ENCODE data around the gene HOXA10. TPM values are rescaled to one million over a fixed set of nuclear protein-coding genes. Genes with fewer than 3 reads are reported as not detected.

Gene HOXA10
- total RNA-seq, 2 donors from 2014 or later = not detected

DNA sequence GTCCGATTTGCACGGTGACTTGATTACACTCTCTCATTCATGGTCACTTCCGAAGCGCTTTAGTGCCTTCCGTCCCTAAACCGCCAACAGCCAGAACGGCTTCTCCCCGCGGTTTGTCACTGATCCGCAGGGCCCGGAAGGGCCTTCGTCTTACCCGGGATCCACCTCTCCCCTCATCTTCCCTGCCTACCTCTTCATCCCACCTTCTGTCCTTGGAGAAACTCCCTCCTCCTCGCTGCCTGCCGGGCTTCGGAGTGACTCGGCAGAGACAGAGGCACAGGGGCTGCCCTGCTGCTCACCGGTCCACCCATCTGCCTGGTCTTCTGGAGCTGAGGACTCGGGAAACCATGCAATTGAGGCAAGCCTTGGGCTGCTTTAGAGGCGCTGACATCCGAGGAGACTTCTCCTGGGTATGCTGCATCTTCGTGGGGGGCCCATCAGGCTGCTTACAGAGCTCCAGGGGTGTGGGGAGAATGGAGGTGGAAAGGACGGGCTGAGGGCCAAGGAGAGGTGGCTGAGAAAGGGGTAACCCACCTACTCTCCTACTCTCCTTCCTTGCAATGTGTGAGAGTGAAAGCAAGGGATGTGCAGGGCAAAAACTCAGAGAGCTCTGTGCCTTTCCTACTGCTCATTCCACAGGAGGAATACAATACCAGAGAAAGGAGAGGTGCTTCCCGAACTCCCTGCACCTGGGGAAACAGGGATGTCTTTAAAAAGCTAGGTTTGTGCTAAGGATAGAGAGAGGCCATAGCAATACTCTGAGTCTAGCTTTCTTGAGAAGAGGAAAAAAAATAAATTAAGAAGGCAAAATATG lies 11.9 kb upstream of the HOXA10 start:
- TF ChIP-seq, protein P1, sequence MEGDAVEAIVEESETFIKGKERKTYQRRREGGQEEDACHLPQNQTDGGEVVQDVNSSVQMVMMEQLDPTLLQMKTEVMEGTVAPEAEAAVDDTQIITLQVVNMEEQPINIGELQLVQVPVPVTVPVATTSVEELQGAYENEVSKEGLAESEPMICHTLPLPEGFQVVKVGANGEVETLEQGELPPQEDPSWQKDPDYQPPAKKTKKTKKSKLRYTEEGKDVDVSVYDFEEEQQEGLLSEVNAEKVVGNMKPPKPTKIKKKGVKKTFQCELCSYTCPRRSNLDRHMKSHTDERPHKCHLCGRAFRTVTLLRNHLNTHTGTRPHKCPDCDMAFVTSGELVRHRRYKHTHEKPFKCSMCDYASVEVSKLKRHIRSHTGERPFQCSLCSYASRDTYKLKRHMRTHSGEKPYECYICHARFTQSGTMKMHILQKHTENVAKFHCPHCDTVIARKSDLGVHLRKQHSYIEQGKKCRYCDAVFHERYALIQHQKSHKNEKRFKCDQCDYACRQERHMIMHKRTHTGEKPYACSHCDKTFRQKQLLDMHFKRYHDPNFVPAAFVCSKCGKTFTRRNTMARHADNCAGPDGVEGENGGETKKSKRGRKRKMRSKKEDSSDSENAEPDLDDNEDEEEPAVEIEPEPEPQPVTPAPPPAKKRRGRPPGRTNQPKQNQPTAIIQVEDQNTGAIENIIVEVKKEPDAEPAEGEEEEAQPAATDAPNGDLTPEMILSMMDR (conservative IDR thresholded peaks at IDR 0.05) = no peak
- H3K9ac ChIP-seq (ENCODE audit: extremely low read depth, low read length, poor library complexity, severe bottlenecking) = no peak overlapping the region
- Mint-ChIP-seq H3K4me1 (peaks cover 17% of the 10 kb centered on the region), H3K9me3 (no peaks in the 10 kb centered on the region), H3K36me3 (ENCODE audit: low read depth) (no peaks in the 10 kb centered on the region), H3K27ac (no peak overlapping the region), H3K4me3 (peak overlapping the region; percentile 7), H3K27me3 (ENCODE audit: insufficient read depth) (peaks cover 100% of the 10 kb centered on the region)
- H3K4me1 ChIP-seq (ENCODE audit: control insufficient read depth, insufficient read depth, low read length) = peaks cover 9% of the 10 kb centered on the region
- no peaks in the 10 kb centered on the region for H3K9me3 ChIP-seq (ENCODE audit: control insufficient read depth, low read length)
- peaks cover 100% of the 10 kb centered on the region for H3K27me3 ChIP-seq (ENCODE audit: control insufficient read depth, insufficient read depth, low read length, poor library complexity, severe bottlenecking)
- WGBS, 2 experiments (ENCODE audit: insufficient coverage in 1 of 2, insufficient read length in 1 of 2) = 0 to 6% methylated on average over 5 to 23 of the region's 24 CpGs
- DNase-seq = peak; percentile 71
- H3K36me3 ChIP-seq (ENCODE audit: control insufficient read depth, insufficient read depth, low read length) = no peaks in the 10 kb centered on the region
- no peak overlapping the region for H3K27ac ChIP-seq (ENCODE audit: low read depth, low read length)
- no peak overlapping the region for H3K4me3 ChIP-seq (ENCODE audit: low read length)

DNA sequence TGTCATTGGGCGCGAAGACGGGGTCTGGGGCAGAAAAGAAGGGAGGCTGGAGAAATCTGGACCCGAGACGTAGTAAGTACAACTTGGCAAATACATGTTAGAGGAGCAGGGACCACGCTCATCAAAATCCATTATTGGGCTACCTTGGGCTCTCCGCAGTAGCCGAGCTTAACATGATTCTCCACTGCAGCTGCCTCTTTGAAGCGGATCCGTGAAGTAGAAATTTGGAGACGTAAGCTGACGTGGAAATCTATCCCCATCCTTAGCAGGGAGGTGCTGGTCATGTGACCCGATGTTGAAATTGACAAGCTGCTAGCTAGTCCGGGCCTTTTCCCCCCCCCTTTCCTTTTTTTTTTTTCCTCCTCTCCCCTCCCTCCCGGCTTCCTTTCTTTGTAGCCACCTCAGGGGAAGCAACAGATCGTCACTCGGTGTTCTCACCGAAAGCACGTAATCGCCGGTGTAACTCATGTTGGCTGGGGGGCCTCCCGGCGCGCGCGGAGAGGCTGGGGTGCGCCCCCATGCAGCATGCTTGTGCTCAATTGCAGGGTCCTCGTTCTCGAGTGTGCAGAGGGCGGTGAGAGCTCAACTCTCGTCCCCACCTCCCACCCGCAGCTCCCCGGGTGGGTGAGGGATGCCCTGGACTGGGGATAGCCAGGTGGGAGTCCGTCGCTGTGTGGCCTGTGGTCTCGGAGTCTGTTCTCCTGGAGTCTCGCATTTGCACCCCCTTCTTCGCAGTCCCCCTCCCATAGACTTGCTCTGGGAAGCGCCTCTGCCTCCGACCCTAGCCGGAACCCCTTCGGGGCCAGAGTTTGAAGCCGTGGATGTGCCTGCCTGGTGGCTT lies 11.1 kb upstream of the HOXA10 start, which contains the start of gene HOXA11:
Gene HOXA11, minus strand, starts transcription at position 220 of the 841 bp plus-strand sequence. Its CDS starts 88 bp downstream, at position 132.
- peaks cover 100% of the 10 kb centered on the region for H3K27me3 ChIP-seq (ENCODE audit: control insufficient read depth, insufficient read depth, low read length, poor library complexity, severe bottlenecking)
- no peaks in the 10 kb centered on the region for H3K9me3 Mint-ChIP-seq
- H3K27ac ChIP-seq (ENCODE audit: low read depth, low read length) = no peak within 1 kb of the TSS
- H3K4me1 Mint-ChIP-seq = peaks cover 19% of the 10 kb centered on the region
- TF ChIP-seq, protein P1 (conservative IDR thresholded peaks at IDR 0.05) = no peak
- no peak within 1 kb of the TSS for H3K27ac Mint-ChIP-seq
- no peak within 1 kb of the TSS for H3K9ac ChIP-seq (ENCODE audit: extremely low read depth, low read length, poor library complexity, severe bottlenecking)
- DNase-seq = peak; percentile 69
- peak within 1 kb of the TSS; percentile 77 for H3K4me3 ChIP-seq (ENCODE audit: low read length)
- H3K4me1 ChIP-seq (ENCODE audit: control insufficient read depth, insufficient read depth, low read length) = peaks cover 9% of the 10 kb centered on the region
- no peaks in the 10 kb centered on the region for H3K9me3 ChIP-seq (ENCODE audit: control insufficient read depth, low read length)
- H3K36me3 Mint-ChIP-seq (ENCODE audit: low read depth) = no peaks in the 10 kb centered on the region
- peaks cover 100% of the 10 kb centered on the region for H3K27me3 Mint-ChIP-seq (ENCODE audit: insufficient read depth)
- no peaks in the 10 kb centered on the region for H3K36me3 ChIP-seq (ENCODE audit: control insufficient read depth, insufficient read depth, low read length)
- peak within 1 kb of the TSS; percentile 46 for H3K4me3 Mint-ChIP-seq
- WGBS, 2 experiments (ENCODE audit: insufficient coverage in 1 of 2, insufficient read length in 1 of 2) = 5 to 7% methylated on average over 22 to 43 of the region's 43 CpGs

DNA sequence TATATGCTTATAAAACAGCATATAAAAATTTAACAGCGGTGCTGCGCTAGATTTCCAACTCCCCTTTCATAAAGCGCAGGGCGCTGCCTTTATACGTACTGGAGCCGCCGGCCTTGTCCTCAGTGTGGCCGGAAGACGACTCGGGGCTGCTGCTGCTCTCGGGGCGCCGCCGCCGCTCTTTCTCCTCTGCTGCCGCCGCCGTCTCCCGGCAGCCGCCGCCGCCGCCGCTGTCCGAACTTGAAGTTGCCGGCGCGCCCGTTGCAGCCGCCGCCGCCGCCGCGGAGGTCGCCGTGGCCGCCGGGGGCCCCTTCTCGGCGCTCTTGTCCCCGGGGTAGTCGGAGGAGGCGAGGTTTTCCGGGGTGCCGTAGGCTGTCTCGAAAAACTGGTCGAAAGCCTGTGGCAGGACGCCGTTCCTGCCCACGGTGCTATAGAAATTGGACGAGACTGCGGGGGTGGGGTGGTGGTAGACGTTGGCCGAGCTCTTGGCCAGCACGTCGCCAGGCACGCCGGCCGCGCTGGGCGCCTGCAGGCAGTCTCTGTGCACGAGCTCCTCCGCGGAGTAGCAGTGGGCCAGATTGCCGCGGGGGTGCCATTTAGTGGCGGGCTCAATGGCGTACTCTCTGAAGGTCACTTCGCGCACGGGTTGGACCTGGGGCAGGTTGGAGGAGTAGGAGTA lies 10.4 kb upstream of the HOXA10 start:
- Mint-ChIP-seq H3K27ac (no peak overlapping the region), H3K4me1 (peaks cover 23% of the 10 kb centered on the region), H3K27me3 (ENCODE audit: insufficient read depth) (peaks cover 100% of the 10 kb centered on the region), H3K4me3 (peak overlapping the region; percentile 46), H3K36me3 (ENCODE audit: low read depth) (no peaks in the 10 kb centered on the region), H3K9me3 (peaks cover 3% of the 10 kb centered on the region)
- Histone ChIP-seq H3K9ac (ENCODE audit: extremely low read depth, low read length, poor library complexity, severe bottlenecking) (no peak overlapping the region), H3K27ac (ENCODE audit: low read depth, low read length) (no peak overlapping the region), H3K9me3 (ENCODE audit: control insufficient read depth, low read length) (no peaks in the 10 kb centered on the region), H3K27me3 (ENCODE audit: control insufficient read depth, insufficient read depth, low read length, poor library complexity, severe bottlenecking) (peaks cover 100% of the 10 kb centered on the region), H3K4me1 (ENCODE audit: control insufficient read depth, insufficient read depth, low read length) (peaks cover 12% of the 10 kb centered on the region), H3K4me3 (ENCODE audit: low read length) (peak overlapping the region; percentile 77), H3K36me3 (ENCODE audit: control insufficient read depth, insufficient read depth, low read length) (no peaks in the 10 kb centered on the region)
- WGBS, 2 experiments (ENCODE audit: insufficient coverage in 1 of 2, insufficient read length in 1 of 2) = 2 to 4% methylated on average over 33 to 72 of the region's 72 CpGs
- TF ChIP-seq, protein P1 (conservative IDR thresholded peaks at IDR 0.05) = no peak
- DNase-seq = peak; percentile 74

All from endodermal cell (in vitro differentiated cells).